GM19023 (cell line): Measurements from ENCODE around the gene EXOC3L1.

Source experiments
- ATAC-seq: cut with Tn5 transposase; IDR thresholded peaks from one replicate; pipeline ENCODE4 v1.9.1; 2021; ENCODE audit warnings: mild to moderate bottlenecking, moderate library complexity; ENCODE audit not compliant: unreplicated experiment

Gene EXOC3L1

DNA sequence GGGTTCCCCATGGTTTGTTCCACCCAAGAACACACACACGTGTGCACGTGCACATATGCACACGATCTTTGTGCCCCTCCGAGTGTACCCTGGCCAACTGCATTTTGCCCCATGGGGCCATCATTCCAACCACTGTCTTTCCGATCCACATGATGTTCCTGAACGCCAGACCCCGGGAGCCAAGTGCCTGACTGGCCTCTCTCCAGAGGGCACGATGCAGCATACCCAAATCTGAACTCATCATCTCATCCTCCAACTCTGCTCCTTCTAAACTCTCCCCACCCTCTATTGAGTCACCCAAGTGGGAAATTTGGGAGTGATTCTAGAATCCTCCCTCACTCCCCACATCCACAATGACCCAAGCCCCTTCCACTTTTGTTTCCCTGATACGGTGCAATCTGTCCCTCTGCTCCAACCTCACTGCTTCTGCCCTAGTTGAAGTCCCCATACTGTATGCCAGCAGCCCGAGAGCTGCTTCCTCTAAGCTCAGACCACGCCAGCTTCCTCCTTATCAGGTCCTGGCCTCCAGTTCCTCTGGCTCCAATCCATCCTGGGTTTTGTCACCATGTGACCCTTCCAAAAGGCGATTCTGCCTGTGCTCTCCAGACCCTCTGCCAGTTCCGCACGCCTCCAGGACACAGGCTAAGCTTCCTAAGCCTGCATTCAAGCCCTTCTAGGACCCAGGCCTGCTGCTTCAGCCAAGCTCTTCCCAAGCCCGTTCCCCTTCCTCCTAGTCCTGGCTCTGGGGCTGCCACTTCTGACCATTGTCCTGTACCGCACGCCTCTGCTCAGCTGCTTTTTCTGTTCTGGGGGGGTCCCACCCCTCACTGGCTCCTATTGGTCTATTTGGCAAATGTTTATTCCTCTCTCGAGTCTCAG is 26.9 kb upstream of the EXOC3L1 start:
- no peak for ATAC-seq

DNA sequence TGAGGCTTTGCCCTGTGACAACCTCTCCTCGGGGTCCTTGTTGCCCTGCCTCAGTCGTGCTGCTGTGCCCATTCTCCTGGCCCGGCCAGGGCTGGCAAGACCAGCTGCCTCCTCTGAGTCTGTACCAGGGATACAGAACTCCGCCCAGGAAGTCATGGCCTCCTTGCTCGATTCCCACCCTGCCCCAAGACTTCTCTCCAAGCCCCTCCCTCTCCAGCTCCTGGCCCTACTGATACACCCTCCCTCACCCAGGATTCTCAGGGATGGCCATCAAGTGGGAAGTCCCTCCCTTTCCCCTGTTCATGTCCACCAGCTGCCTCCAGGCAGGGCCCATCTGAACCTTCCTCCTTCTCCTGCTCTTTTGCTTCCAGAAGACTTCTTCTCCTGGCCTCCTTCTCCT is 25.8 kb upstream of the EXOC3L1 start:
- no peak for ATAC-seq

DNA sequence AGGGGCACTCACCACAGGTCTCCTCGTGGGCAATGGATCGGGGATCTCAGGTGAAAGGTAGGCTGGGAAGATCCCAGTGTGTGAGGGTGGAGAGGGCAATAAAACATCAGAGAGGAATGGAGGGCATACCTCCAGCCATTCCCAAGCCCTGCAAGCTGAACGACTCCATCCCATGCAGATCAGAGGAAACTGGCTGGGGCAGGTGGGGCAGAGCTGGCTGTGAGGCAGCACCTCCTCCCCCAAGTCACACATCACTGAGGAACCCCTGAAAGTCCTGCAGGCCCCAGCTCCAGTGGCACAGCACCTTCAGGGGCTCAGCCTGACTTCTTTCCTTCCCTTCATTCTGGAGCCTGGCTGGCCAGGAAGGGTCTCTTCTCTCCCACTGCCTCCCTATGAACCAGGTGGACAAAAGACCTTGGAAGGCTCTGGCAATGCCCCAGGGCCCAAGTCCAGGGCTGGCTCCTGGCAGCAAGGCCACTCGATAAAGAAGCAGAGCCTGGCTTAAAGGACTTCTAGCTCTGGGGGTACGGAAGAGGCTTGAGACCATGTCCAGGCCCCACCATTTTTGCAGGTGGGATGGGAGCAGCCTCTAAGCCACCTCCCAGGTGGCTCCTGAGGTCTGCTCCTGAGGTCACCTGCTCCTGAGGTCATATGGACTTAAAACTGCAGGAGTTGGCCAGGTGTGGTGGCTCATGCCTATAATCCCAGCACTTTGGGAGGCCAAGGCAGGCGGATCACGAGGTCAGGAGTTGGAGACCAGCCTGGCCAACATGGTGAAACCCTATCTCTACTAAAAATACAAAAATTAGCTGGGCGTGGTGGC is 23.5 kb upstream of the EXOC3L1 start:
- no peak for ATAC-seq

DNA sequence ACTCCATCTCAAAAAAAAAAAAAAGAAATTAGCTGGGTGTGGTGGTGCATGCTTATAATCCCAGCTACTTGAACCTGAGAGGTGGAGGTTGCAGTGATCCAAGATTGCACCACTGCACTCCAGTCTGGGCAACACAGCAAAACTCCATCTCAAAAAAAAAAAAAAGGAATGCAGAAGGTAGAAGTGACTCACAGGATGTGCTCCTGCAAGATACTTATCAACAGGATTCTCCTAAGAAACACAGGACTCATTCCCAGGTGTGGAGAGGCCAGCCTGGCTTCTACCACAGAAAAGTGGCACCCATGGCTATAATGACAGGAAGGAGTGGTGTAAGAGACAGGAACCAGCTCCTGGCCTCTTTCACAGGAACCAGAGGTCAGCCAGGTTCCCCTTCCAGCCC is 22.8 kb upstream of the EXOC3L1 start:
- ATAC-seq = no peak

DNA sequence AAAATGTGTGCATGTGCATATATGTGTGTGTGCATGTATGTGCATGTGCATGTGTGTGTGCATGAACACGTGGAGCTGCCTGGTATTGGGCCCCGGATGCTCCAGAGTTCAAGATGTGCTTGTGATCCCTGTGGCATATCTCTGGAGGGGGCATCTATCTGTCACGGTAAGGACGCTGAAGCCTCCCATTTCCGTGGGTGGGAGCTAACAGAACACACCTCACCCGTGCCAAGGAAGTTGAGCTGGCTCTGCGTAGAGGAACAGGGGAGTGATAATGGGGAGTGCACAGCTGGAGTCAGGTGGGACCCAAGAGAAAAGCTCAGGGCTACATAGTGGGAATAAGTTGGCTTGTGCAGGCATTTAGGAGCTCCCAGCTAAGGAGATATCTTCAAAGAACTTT is 21.7 kb upstream of the EXOC3L1 start:
- no peak for ATAC-seq

DNA sequence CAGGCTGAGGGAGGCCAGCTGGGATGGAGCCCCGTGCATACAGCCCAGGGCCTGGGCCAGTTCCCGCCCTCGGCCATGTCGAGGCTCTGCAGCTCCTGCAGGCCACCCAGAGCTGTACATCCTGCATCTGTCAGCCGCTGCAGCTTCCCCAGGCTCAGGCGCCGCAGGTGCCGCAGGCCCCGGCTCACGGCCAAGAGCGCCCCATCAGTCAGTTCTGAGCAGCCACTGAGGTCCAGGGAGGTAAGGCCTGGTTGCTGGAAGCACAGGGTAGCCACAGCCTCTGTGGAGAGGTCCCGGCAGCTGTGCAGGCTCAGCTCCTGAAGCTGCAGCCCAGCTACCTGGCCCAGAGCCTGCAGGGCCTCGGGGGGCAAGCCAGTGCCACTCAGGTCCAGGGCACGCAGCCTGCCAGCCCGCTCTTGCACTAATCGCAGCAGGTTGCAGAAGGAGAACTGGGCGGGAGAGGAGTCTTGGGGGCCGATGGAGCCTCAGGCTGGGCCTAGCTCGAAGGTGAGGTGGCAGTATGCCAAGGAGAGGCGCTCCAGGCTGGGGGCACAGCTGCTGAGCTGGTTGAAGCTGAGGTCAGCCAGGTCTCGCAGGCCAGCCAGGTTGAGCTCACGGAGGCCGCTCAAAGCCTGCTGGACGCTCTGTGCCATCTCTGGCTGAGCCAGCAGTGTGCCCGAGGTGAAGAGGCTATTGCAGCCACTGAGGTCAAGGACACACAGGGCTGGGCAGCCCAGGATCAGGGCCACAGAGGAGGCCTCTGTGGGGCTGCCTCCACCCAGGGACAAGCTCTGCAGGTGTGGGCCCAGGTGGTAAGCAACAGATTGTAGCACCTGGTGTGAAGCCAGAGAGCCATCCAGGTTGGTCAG is 20.4 kb upstream of the EXOC3L1 start:
- ATAC-seq = no peak

DNA sequence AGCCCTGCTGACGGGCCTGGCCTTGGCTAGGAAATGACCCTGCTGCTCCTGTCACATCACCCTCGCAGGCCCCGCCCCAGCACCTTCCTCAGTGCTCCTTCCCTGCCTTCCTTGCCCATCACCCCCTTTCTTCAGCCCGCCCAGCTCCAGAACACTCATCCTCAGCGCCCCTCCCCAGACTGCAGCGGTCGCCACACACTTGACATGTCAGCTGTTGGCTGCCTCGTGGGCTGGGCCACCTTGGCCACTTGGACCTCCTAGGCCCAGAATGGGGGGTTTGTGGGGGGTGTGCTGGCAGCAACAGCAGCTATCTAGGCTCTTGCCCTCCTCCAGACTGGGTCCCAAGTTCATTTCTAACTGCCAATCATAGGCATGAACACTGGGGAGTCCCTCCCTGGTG is 19.6 kb upstream of the EXOC3L1 start:
- no peak for ATAC-seq

DNA sequence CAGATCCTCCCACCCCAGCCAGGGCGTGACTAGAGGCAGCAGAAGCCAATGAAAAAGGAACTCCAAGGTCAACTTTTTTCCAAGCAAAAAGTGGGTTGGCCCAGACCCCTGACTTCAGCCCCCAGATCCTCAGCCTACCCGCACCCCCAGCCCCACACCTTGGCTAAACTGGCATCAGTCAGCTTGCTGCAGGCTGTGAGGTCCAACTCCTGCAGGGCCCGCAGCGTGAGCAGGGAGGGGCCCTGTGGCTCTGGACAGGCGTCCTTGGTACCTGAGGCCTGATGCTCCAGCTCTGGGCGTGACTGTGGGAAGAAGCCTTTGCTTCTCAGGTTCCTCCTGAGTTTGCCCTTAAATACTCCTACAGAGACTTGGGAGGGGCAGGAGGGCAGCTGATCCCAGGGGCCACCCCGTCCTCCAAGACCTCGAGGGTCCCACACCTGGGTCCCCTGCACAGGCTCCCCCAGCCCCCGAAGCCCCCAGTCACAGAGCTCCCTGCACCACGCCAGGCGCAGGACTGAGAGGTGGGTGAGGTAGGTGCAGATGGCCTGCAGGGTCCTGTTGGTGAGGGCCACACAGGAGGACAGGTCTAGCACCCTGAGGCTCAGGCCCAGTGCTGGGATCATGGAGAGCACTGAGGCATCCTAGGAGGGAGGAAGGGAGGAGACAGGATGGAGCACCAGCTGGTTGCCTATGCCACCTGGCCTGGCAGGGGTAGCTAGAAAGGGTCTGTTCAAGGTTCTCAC is 18.4 kb upstream of the EXOC3L1 start:
- no peak for ATAC-seq

DNA sequence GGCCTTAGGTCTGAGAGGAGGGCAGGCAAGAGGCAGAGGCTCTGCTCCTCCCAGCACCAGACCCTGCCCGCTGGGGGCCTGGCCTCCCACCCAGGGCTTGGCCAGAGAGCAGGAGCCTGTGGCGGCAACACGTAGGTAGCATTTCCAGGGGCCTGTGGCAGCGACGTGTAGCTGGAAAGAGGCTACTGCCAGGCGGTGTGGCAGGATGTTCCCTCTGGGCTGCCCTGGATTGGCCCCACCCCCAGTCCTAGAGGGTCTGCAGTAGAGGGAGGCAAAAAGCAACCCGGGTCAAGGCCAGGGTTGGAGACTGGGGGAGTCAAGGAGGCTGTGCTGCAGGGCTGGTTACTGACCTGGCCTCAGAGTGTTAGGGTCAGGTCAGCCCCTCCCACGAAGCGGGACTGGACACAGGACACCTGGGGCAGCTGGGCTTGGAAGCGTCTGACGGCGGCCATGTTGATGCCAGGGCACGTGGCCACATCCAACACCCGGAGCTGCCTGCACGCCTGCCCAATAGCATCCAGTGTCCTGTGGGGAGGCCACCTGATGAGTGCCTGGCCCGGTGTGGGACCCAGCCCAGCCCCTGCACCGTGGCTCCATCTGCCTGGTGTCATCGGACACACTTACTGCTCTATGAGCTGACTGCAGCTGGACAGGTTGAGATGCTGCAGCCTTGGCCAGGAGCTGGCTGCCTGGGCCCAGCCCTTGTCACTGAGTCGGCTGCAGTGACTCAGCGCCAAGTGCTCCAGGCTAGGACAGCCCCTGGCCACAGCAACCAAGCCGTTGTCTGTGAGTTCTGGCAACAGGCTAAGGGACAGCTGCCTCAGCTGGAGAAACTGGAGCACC is 17.5 kb upstream of the EXOC3L1 start:
- ATAC-seq = no peak

DNA sequence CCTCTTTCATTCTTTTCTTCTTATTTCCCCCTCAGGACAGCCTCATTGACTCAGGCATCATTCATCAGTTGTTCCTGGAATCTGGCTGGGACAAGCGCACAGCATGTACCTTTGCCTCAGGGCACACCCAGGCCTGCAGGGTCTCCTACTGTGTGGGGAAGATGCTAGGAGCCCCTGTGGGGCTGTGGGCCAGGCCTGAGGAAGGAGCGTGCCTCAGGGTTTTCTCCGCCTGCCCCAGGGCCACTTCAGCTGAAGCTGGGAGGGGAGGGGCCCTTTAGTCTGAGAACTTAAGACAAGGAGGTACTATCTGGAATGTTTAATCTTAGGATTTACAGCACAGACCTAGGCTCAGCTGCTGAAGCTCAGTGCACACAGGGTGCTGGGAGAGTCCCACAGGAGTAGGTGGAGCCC is 16.9 kb upstream of the EXOC3L1 start:
- no peak for ATAC-seq

DNA sequence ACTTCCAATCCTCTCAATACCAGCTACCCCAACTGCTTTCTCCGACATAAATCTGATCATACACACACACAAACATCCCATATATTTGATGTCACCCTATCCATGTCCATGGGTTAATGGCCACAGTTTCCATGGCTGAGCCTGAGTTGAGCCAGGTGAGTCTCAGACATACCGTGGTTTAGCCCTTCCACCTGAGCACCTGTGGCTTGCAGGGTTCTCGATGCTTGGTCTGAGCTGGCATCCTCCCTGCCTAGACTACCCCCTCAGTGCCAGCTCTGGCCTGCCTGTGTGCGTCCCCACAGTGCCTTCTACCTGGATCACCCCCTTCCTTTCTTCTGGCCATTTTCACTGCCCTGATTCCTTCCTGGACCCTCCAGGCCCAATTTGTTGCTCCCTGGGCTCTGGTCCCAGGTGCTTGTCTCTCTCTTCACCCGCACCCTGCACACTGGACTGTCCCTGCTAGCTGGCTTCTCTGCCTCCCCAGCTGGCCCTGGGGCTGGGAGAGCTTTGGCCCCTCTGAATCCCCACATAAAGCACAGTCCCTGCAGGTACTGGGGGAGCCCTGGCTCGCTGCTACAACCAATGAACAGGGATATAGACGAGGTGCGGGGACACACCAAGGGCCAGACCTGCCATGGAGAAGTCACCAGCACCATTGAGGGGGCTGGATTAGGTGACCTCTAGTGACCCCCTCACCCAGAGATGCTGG is 16.3 kb upstream of the EXOC3L1 start:
- ATAC-seq = no peak

DNA sequence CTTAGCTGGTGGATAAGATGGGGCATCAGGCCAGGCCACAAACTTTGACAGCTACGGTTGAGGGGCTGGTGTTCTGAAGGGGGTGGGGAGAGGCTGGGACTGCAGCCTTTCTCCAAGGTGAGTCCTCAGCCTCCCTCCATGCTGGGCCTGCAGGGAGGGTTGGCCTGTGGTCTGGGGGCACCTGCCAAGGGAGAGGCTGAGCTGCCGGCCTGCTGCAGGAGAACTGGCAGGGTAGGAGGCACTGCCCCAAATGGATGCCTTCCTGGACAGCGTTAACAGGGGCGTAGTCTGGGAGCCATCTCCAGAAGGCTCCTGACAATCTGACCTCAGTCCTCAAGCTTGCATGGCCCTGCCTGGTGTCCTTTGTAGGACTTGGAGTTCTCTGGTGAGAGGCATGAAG is 14.1 kb upstream of the EXOC3L1 start:
- no peak for ATAC-seq

DNA sequence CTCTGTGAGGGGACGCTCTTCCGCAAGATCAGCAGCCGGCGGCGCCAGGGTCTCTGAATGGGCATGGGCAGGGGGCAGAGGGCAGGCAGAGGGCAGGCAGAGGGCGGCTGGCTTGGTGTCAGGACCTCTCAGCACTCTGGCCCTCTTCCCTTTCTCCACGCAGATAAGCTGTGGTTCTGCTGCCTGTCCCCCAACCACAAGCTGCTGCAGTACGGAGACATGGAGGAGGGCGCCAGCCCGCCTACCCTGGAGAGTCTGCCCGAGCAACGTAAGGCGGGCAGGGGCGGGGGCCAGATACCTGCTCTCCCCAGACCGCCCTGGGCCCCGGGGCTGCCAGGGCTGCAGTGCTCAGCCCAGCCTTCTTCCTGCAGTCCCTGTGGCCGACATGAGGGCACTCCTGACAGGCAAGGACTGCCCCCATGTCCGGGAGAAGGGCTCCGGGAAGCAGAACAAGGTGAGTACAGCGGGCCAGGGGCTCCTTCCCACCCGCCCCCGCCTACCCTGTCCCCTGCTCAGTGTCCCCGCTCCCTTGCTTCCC is 13.1 kb upstream of the EXOC3L1 start:
- no peak for ATAC-seq

DNA sequence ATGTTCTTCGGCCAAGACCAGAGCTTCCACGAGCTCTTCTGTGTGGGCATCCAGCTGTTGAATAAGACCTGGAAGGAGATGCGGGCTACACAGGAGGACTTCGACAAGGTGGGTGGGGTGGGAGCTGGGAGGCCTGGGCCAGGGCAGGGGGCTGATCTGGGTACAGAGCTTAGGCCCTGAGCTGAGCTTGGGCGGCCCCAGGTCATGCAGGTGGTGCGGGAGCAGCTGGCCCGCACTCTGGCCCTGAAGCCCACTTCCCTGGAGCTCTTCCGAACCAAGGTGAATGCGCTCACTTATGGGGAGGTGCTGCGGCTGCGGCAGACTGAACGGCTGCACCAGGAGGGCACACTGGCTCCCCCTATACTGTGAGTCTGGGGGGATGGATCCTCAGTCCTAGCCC is 12.5 kb upstream of the EXOC3L1 start:
- no peak for ATAC-seq

DNA sequence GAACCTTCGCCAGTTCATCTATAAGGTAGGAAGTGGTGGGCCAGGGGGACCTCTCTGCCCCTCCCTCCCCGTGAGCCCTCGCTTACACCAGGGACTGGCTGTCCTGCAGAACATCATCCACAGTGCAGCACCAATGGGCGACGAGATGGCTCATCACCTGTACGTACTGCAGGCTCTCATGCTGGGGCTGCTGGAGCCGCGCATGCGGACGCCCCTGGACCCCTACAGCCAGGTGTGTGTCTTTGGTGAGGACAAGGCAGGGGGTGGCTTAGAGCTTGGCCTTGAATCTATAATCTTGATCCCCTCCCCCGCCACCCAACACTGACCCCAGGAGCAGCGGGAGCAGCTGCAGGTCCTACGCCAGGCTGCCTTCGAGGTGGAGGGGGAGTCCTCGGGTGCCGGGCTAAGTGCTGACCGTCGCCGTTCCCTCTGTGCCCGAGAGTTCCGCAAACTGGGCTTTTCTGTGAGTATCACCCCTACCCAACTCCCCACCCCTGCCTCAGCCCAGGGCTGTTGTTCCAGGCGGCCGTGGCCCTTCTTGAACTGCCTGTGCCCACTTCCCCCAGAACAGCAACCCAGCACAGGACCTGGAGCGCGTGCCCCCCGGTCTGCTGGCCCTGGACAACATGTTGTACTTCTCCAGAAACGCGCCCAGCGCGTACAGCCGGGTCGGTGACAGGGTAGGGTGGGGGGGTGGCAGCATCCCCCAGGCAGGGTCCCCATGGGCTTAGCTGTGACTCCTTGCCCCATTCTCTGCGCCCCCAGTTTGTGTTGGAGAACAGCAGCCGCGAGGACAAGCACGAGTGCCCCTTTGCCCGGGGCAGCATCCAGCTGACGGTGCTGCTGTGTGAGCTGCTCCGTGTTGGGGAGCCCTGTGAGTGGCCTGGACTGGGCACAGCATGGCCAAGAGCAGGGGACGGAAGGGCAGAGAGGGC is 11.7 kb upstream of the EXOC3L1 start:
- ATAC-seq = no peak

DNA sequence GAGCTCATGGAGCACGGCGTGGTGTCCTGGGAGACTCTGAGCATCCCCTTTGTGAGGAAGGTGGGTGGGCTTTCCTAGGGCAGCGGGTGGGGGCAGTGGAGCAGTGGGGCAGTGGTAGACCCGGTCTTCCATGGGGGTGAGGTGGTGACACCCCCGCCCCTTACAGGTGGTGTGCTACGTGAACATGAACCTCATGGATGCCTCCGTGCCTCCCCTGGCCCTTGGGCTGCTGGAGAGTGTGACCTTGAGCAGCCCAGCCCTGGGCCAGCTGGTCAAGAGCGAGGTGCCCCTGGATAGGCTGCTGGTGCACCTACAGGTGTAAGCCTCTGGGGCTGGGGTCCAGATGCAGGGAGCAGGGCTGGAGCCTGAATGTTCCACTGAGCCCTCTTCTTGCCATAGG is 10.6 kb upstream of the EXOC3L1 start:
- ATAC-seq = no peak

DNA sequence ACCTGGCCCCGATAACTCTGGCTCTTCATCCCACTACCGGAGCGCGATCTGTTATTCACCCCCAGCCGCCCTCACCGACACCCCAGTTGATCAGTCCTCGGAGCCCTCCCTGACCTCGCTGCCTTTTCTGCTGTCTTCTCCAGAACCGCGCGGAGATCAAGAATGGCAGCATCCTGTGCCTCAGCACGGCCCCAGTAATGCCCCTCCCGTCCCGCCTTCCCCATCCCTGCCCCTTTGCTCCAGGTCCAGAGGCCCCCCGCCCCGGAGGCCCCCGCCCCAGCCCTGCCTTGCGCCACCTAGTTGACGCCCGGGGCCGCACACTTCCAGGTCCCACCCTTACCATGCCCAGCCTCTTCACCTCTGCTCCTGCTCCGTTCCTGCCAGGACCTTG is 9.9 kb upstream of the EXOC3L1 start:
- no peak for ATAC-seq
